NB4 (cell line): ENCODE results near the gene PEAK1.

ENCODE experiments used
- DNase-seq: peaks from one replicate; pipeline ENCODE4 v3.0.0; 2010; ENCODE audit warnings: low read depth
- H3K4me3 ChIP-seq: one replicate; pipeline ENCODE4 v1.5.1; 2011; ENCODE audit warnings: mild to moderate bottlenecking, low read depth, low read length, moderate library complexity
- MAX ChIP-seq: IDR thresholded peaks from 2 replicates; pipeline ENCODE4 v1.6.1; 2011; ENCODE audit warnings: low read depth, low read length
- MYC ChIP-seq: IDR thresholded peaks from 2 replicates; pipeline ENCODE4 v1.6.1; 2011; ENCODE audit warnings: low read depth, low read length
- POLR2A ChIP-seq: IDR thresholded peaks from 2 replicates; pipeline ENCODE4 v1.6.1; 2011; ENCODE audit warnings: mild to moderate bottlenecking; ENCODE audit not compliant: insufficient read length; ENCODE audit errors: extremely low read depth
- TF ChIP-seq, protein P1 (sequence below): IDR thresholded peaks from one replicate; pipeline ENCODE4 v1.5.1; 2012; ENCODE audit warnings: low read depth, low read length

Gene PEAK1

DNA sequence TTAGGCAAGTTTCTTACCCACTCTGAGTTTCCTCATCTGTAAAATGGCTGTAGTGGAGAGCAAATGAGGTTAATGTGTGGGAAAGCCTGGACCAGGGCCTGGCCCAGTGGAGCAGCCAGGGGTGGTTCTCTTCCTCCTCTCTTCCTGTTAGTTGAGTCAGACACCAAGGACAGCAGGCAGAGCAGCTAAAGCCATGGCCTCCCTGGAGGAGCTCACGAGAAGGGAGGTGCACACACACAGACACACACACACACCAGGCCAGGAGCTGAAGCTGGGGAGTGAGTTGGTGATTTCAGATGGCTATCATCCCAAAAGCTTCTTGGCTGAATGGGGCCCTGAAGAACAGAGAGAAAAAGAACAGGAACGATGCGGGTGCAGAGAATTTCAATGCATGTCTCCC lies 315.7 kb downstream of the PEAK1 start:
- H3K4me3 ChIP-seq, result no peak overlapping the region
- no peak for TF ChIP-seq POLR2A
- no peak for TF ChIP-seq MAX
- TF ChIP-seq, protein P1, sequence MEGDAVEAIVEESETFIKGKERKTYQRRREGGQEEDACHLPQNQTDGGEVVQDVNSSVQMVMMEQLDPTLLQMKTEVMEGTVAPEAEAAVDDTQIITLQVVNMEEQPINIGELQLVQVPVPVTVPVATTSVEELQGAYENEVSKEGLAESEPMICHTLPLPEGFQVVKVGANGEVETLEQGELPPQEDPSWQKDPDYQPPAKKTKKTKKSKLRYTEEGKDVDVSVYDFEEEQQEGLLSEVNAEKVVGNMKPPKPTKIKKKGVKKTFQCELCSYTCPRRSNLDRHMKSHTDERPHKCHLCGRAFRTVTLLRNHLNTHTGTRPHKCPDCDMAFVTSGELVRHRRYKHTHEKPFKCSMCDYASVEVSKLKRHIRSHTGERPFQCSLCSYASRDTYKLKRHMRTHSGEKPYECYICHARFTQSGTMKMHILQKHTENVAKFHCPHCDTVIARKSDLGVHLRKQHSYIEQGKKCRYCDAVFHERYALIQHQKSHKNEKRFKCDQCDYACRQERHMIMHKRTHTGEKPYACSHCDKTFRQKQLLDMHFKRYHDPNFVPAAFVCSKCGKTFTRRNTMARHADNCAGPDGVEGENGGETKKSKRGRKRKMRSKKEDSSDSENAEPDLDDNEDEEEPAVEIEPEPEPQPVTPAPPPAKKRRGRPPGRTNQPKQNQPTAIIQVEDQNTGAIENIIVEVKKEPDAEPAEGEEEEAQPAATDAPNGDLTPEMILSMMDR, result no peak
- no peak for DNase-seq

GRCh38 chr15:77099741-77100463 lies 320.0 kb downstream of the PEAK1 start:
- no peak overlapping the region for H3K4me3 ChIP-seq
- no peak for DNase-seq
- TF ChIP-seq, protein P1, result no peak
- TF ChIP-seq MAX (no peak), POLR2A (no peak), MYC (no peak)

- no peak for TF ChIP-seq MYC
- TF ChIP-seq POLR2A, result no peak
- TF ChIP-seq, protein P1, result no peak
- no peak for TF ChIP-seq MAX
- H3K4me3 ChIP-seq, result no peak overlapping the region
- DNase-seq, result no peak
Observed at GRCh38 chr15:77098572-77098971, 321.3 kb downstream of the PEAK1 start.

DNA sequence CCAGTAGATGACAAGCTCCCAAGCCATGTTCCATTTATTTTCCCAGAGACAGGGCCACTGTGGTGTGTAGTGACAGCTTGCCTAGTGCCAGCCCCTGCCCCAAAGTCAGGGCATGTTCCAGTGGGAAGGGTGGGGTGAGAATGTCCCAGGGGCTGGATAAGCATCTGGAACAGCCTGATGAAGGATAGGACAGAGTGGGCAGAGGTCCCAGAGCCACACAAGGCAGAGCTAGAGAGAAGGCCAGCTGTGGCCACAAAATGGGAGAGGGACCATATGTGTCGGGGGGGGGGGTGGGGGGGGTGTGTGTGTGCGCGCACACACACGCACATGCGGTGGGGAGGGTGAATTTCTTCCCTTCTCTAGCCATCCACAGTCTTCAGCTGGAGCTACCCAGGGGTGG lies 322.0 kb downstream of the PEAK1 start:
- no peak for DNase-seq
- H3K4me3 ChIP-seq, result no peak overlapping the region
- TF ChIP-seq MYC (no peak), MAX (no peak)

- TF ChIP-seq MAX (peak; percentile 13; the same call in 1 of the 2 replicates), MYC (no peak)
- H3K4me3 ChIP-seq, result no peak overlapping the region
- peak; percentile 96 for DNase-seq
Observed at GRCh38 chr15:77097248-77097721, 322.6 kb downstream of the PEAK1 start.

- no peak for TF ChIP-seq MYC
- no peak for TF ChIP-seq MAX
- no peak for TF ChIP-seq POLR2A
- TF ChIP-seq, protein P1, result no peak
- DNase-seq, result no peak
- H3K4me3 ChIP-seq, result no peak overlapping the region
Observed at GRCh38 chr15:77096541-77096940, 323.4 kb downstream of the PEAK1 start.

DNA sequence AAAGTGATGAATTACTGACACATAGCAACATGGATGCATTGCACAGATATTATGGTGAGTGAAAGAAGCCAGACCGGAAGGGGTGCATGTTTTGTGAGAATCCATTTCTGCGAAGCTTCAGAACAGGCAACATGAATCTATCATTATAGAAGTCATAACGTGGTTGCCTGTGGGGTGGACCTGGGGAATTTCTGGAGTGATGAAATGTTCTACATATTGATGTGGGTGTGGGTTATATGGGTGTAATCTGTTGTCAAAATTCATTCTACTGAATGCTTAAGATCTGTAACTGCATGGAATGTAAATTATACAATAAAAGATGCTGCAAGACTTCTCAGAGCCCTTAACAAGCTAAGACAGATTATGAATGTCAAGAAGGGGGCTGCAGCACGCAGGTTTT lies 323.8 kb downstream of the PEAK1 start:
- no peak overlapping the region for H3K4me3 ChIP-seq
- TF ChIP-seq MAX (no peak), MYC (no peak), POLR2A (no peak)
- TF ChIP-seq, protein P1, result no peak
- no peak for DNase-seq
